ENCODE measurements around the gene AHR. TPM values are rescaled to one million over a fixed set of nuclear protein-coding genes. Genes with fewer than 3 reads are reported as not detected.
A peak's percentile ranks its signal among the peaks of the same experiment; 100 is the strongest.

The AHR gene
- total RNA-seq (2021) (46.4 and 61.3 TPM in 2 replicates), Bru-seq, nascent RNA (percentile 44 among the genes with signal in this experiment), BruChase-seq, experiment 1, labeled RNA remaining after a 2-hour chase (percentile 62 among the genes with signal in this experiment), BruChase-seq, experiment 2, labeled RNA remaining after a 6-hour chase (percentile 60 among the genes with signal in this experiment)
- long read RNA-seq, full-length matches to known transcripts = 2 of 13 reads
- long read RNA-seq, partial matches to known transcripts = 3 of 13 reads
- long read RNA-seq, other reads (novel, unspliced or antisense) = 8 of 13 reads

DNA sequence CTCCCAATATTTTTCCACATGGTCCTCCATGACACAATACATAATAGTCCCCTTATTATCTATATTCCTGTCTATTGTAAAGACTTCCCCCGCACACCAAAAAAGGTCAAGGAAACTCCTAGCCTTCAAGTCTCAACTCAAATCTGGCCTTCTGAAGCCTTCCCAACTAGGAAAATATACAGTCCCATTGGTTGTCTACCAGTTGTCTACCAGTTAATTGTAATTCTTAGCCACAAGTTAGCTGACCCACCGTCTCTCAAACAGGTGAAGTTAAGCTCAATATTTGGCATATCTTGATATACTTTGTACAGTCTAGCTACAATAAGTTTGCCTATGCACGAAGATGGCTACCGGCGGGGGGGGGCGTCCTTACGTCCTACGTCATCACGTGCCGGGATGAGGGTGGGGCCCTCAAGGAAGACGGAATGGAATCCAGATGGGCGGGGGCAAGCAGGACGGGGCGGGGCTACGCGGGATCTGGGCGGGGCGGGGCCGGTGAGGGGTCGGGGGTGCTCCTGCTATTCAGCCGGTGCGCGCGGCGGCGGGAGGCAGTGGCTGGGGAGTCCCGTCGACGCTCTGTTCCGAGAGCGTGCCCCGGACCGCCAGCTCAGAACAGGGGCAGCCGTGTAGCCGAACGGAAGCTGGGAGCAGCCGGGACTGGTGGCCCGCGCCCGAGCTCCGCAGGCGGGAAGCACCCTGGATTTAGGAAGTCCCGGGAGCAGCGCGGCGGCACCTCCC, at the start of gene AHR:
Gene AHR, plus strand, starts transcription at position 551 of the 738 bp plus-strand sequence. CDS start 613 bp downstream, outside the sequence.
- peaks cover 36% of the 10 kb centered on the region for H3K4me1 ChIP-seq (replicated peaks; ENCODE audit: insufficient read depth)
- peaks cover 44% of the 10 kb centered on the region for H3K79me2 ChIP-seq (ENCODE audit: low read depth)
- no peaks in the 10 kb centered on the region for H3K27me3 ChIP-seq (ENCODE audit: insufficient read depth, low read depth)
- TF ChIP-seq, protein P1, sequence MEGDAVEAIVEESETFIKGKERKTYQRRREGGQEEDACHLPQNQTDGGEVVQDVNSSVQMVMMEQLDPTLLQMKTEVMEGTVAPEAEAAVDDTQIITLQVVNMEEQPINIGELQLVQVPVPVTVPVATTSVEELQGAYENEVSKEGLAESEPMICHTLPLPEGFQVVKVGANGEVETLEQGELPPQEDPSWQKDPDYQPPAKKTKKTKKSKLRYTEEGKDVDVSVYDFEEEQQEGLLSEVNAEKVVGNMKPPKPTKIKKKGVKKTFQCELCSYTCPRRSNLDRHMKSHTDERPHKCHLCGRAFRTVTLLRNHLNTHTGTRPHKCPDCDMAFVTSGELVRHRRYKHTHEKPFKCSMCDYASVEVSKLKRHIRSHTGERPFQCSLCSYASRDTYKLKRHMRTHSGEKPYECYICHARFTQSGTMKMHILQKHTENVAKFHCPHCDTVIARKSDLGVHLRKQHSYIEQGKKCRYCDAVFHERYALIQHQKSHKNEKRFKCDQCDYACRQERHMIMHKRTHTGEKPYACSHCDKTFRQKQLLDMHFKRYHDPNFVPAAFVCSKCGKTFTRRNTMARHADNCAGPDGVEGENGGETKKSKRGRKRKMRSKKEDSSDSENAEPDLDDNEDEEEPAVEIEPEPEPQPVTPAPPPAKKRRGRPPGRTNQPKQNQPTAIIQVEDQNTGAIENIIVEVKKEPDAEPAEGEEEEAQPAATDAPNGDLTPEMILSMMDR (conservative IDR thresholded peaks at IDR 0.05) = no peak
- TF ChIP-seq EZH2 (IDR thresholded peaks at IDR 0.05; ENCODE audit: low read depth) = no peak
- peak; percentile 85 to 87 for DNase-seq
- intact Hi-C loops (cut with micrococcal nuclease; ENCODE audit: unreplicated experiment) = loop anchor here (2.0 to 5.0 kb wide), 5 partner anchors 63 to 651 kb away; partner anchors contain the start of genes ANKMY2 and BZW2
- H3K9me3 ChIP-seq (ENCODE audit: insufficient read depth, low read depth) = peaks cover 9% of the 10 kb centered on the region; the same call in 1 of the 2 replicates
- ChIA-PET CTCF (interaction anchor here (0.6 to 0.8 kb wide), 5 partner anchors 27 to 608 kb away, joined by 3 to 10 read pairs (median 3); no protein-coding TSS in a partner anchor), POLR2A (ENCODE audit: unreplicated experiment) (interaction anchor here (0.6 to 1.3 kb wide), 18 partner anchors 10 to 1311 kb away, joined by 3 to 38 read pairs (median 6); partner anchors contain the start of gene BZW2)
- peak within 1 kb of the TSS; percentile 85 for H3K4me2 ChIP-seq
- peak within 1 kb of the TSS; percentile 94 for H2AFZ ChIP-seq
- no peaks in the 10 kb centered on the region for H3K9me2 ChIP-seq (ENCODE audit: insufficient read depth)
- H3K36me3 ChIP-seq (ENCODE audit: low read depth) = no peaks in the 10 kb centered on the region; the same call in 1 of the 2 replicates
- H4K20me1 ChIP-seq (ENCODE audit: insufficient read depth) = peaks cover 5% of the 10 kb centered on the region; the same call in 1 of the 2 replicates
- H3K4me3 ChIP-seq = peak within 1 kb of the TSS; percentile 83
- no TSS peak for BruUV-seq (replicated peaks)
- peaks cover 7% of the 10 kb centered on the region; the same call in 1 of the 2 replicates for H3F3A ChIP-seq (ENCODE audit: insufficient read depth, low read depth)
- peak within 1 kb of the TSS; percentile 68 for H3K27ac ChIP-seq

DNA sequence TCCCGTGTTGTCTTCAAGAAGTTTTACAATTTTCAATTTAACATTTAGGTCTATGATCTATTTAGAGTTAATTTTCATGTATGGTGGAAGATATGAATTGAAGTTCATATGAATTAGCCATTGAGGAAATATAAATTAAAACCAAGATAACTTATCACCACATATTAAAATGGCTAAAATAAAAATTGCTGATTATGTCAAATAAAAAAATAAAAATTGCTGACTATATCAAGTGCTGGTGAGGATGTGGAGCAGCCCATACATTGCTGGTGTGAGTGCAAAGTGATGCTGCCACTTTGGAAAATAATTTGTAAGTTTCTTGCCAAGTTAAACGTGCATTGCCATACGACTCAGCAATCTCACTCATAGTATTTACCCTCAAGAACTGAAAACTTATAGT, 44.6 kb upstream of the AHR start:
- no peak for DNase-seq
- no peak overlapping the region for H2AFZ ChIP-seq
- no peaks in the 10 kb centered on the region for H3K9me3 ChIP-seq (ENCODE audit: insufficient read depth, low read depth)
- no peak overlapping the region for H3K27ac ChIP-seq
- H4K20me1 ChIP-seq (ENCODE audit: insufficient read depth) = no peaks in the 10 kb centered on the region
- no peaks in the 10 kb centered on the region for H3K79me2 ChIP-seq (ENCODE audit: low read depth)
- no peaks in the 10 kb centered on the region for H3K27me3 ChIP-seq (ENCODE audit: insufficient read depth, low read depth)
- no peaks in the 10 kb centered on the region for H3F3A ChIP-seq (ENCODE audit: insufficient read depth, low read depth)
- intact Hi-C loops (cut with micrococcal nuclease; ENCODE audit: unreplicated experiment) = no loop called here
- no peaks in the 10 kb centered on the region for H3K36me3 ChIP-seq (ENCODE audit: low read depth)
- H3K4me2 ChIP-seq = no peak overlapping the region
- BruUV-seq (replicated peaks) = no TSS peak
- ChIA-PET POLR2A (ENCODE audit: unreplicated experiment) (no interaction called here), CTCF (no interaction called here)
- TF ChIP-seq, protein P1 (conservative IDR thresholded peaks at IDR 0.05) = no peak
- TF ChIP-seq EZH2 (IDR thresholded peaks at IDR 0.05; ENCODE audit: low read depth) = no peak
- H3K4me3 ChIP-seq = no peak overlapping the region
- H3K4me1 ChIP-seq (replicated peaks; ENCODE audit: insufficient read depth) = peaks cover 8% of the 10 kb centered on the region; the same call in 1 of the 2 replicates
- no peaks in the 10 kb centered on the region for H3K9me2 ChIP-seq (ENCODE audit: insufficient read depth)

DNA sequence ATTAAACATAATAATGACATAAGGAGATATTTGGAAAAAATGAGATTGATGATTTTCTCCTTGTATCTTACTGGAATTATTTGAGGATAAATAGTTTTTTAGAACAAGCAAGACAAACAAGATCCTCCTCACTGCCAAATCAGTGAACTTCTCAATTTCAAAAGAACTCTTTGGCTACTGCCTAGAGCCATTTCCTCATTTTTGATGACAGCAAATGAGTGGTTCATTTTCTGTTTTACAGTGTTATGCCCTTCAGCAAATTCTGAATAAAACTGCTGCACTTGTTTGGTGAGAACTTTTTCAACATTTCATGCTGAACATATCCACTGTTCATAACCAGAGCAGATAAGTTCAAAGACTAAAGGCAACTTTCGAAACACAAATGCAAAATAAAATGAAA, 42.5 kb upstream of the AHR start:
- POLR2A ChIA-PET (ENCODE audit: unreplicated experiment) = no interaction called here
- Histone ChIP-seq H3F3A (ENCODE audit: insufficient read depth, low read depth) (peaks cover under 1% of the 10 kb centered on the region; the same call in 1 of the 2 replicates), H3K9me2 (ENCODE audit: insufficient read depth) (no peaks in the 10 kb centered on the region), H3K4me3 (no peak overlapping the region), H3K9me3 (ENCODE audit: insufficient read depth, low read depth) (no peaks in the 10 kb centered on the region), H3K36me3 (ENCODE audit: low read depth) (no peaks in the 10 kb centered on the region), H3K4me2 (no peak overlapping the region), H2AFZ (no peak overlapping the region), H3K27ac (no peak overlapping the region), H3K4me1 (replicated peaks; ENCODE audit: insufficient read depth) (peaks cover 15% of the 10 kb centered on the region), H3K27me3 (ENCODE audit: insufficient read depth, low read depth) (no peaks in the 10 kb centered on the region), H3K79me2 (ENCODE audit: low read depth) (no peaks in the 10 kb centered on the region), H4K20me1 (ENCODE audit: insufficient read depth) (no peaks in the 10 kb centered on the region)
- no peak for DNase-seq
- TF ChIP-seq, protein P1 (conservative IDR thresholded peaks at IDR 0.05) = no peak
- TF ChIP-seq EZH2 (IDR thresholded peaks at IDR 0.05; ENCODE audit: low read depth) = no peak
- CTCF ChIA-PET = no interaction called here
- BruUV-seq (replicated peaks) = no TSS peak
- intact Hi-C loops (cut with micrococcal nuclease; ENCODE audit: unreplicated experiment) = no loop called here
